Stimulated activated CD4-positive, alpha-beta T cell treated with anti-CD3 and anti-CD28 coated beads, Interleukin-4, amount 100 ng/mL, for 1 hour (primary cell): Measurements from ENCODE around the gene UBL3.

ENCODE experiments used
- DNase-seq: peaks from one replicate; pipeline ENCODE4 v3.0.0-alpha.2; 2020

The UBL3 gene

DNA sequence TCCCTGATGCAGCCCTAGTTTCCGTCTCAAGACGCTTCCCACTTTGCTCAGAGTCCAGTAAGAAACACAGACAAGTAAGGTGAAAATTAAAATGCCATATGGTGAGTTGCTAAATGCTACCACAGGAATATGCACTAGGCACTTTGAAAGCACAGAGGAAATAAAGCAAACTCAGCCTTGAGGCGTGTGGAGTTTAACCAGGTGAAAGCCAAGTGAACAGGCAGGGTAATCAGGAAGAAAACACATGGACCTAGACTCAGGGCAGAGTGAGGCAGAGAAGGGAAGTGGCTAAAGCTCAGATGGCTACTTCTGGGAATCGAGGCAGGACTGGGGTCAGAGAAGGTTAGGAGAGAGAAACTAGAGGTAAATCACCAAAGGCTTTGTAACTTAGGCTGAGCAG, 5.4 kb upstream of the UBL3 start:
- no peak for DNase-seq

DNA sequence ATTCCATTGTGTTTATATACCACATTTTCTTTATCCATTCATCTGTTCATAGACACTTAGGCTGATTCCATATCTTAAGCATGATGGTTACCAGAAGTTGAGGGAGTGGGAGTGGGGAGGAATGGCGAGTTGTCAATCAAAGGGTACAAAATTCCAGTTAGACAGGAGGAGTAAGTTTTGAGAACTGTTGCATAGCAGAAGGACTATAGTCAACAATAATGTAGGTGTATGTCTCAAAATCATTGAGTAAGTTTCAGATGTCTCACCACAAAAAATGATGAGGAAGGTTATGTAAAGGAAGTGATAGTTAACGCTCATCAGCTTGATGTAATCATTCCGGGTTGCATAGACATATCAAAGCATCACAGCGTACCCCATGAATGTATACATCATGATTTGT, 4.6 kb upstream of the UBL3 start:
- DNase-seq: no peak

DNA sequence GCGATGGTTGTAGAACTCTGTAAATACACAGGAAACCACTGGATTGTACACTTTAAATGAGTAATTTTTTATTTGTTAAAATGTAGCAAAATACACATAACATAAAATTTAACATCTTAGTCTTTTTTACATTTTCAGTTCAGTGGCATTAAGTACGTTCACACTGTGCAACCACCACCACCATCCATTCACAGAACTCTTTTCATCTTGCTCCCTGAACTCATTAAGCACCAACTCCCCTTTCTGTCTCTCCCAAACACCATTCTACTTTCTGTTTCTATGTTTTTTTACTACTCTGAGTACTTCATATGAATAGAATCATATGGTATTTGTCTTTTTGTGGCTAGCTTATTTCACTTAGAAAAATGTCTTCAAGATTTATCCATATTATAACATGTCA, 2.7 kb upstream of the UBL3 start:
- DNase-seq: no peak

DNA sequence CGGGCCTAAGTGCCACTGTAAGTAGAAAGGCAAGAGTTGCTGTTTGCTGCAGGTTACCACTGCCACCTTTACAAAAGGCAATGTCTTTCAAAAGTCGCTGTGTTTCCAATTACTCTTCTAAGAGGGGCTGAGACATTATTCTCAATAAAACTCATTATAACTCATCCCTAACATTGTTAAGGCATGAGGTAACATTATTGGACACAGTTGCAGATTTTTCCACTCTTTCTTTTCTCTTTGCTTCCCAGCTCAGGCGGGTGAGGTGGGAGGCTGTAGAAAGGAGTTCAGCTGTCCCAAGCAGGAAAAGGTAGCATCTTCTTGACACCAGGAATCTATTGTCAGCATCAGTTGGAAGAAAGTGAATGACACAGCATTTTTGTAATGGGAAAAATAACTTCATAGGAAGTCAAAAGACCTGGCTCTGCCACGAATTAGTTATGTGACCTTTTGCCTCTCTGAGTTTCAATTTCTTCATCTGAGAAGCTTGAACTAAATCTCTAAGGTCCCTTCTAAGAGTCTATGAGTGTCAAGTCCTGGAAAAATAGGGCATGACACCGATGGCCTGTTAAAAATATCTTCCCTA, 2.1 kb upstream of the UBL3 start:
- no peak for DNase-seq

DNA sequence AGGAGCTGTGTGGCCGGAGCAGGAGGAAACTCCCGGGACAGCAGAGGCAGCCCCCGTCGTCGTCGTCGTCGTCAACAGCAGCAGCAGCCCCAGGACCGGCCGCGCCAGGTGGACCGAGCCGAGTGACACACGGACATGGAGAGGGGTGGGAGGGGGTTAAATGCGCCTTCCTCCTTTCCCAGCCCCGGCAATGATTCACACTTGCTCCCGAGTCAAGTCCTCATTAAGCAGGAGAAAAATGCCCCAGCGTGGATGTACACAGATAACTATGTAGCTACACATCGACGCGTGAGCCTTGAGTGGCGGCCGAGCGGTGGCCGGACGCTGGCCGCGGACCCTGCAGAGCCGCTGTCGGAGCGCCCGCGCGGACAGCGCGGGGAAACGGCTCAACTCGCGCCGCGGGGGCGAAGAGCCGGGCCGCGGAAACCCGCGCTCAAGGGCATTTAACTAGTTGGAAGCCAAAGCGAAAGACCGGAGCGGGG, 645 bp downstream of the UBL3 start:
- peak; percentile 29 for DNase-seq

DNA sequence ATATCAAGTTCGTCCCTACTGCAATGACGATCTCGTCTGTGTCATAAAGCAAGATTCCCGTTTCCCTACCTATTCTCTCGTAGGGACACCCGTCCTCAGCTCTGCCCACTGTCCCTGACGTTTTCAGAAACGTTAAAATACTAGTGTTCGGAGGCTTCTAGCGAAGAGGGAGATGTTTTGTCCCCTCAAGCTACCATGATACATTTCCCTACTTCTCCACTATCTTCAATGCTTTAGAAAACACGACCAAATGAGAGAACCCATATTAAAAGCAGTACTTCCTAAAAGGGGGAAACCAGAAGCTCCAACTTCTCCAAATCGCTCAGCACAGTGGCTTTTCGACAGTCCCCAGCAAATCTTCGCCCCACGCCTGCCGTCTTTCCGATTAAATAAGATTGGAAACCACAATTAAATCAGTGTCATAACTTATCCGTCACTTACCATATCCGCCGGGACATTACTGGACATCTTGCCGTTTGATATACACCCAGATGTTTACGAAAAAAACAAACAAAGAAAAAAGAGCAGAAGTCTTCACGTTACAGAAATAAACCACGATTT, 1.3 kb downstream of the UBL3 start:
- no peak for DNase-seq

DNA sequence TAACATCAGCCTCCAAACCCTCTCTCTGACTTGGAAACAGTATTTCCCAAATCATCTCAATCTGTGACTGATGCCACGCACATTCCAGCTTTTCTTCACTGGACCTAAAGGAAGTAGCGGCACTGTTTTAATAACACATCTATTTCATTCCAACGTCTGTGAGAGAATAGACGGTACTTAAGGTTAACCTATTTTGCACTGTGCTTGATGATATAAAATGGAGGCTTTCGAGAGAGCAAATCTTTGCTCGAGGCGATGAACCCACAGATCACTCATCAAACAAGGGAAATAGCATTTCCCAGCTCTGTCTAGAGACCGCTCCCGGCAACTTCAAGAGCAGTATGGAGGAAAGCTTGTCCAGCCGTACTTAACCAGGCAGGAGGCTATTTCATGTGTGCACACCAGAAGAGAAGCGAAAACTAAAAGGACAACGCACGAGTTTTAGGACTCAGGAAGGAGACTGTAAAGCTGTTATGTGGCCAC, 2.9 kb downstream of the UBL3 start:
- no peak for DNase-seq

DNA sequence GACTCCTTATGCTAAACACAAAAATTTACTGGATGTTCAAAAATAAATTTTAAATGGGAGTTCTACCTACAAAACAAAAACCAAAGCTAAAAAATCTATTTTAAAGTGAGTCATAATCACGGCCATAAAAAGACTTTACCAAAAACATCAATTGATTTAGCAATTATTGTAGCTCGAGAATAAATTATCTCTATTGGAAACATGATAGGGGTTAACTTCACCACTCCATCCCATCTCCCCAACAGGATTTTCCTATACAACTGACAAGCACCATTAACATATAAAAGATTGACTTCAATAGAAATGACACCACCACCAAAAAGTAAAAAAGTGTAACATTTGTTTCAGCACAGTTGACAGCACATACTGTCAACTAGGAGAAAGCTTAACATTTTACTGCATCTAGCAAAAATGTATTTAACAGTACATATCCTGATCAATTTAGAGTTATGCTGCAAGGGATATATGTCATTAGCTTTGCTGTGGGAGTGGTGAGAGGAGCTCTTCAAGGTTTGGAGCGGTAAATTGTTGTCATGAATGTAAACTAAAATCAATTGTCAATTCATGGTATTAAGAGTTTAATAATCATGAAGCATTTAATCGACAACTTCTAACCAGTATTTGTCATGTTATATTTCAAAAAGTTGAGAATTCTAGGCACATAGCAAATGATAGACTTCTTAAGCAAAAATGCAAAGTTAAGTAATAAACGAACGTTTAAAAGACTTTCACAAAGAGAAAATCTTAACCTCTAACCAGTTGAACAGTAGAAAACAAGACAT, 3.8 kb downstream of the UBL3 start:
- DNase-seq: no peak

DNA sequence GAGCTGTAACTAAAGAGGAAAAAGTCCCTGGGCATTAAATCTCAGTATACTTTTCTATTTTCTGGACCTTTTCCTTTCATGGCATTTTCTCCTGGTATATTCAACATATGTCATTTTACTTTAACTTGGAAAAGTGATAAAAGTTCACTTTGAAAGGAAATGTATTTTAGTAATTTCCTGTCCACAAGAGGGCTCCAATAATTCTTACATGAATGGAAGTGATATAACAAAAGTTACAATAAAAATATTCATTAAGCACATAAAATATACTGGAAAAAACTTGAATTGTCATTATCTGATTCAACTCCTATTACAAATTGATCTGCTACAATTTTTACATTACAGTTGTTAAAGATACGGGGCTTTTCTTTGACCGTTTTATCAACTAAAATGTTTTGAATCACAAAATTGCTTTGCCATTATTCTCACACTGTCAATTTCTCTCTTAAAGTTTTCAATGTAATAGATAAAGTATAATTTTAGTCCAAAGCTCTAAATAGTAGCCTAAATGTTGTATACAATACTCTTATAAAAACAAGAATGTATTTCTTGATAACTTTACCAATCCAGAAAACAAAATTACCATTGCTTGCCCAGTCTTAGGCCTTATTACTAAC, 4.9 kb downstream of the UBL3 start:
- no peak for DNase-seq

DNA sequence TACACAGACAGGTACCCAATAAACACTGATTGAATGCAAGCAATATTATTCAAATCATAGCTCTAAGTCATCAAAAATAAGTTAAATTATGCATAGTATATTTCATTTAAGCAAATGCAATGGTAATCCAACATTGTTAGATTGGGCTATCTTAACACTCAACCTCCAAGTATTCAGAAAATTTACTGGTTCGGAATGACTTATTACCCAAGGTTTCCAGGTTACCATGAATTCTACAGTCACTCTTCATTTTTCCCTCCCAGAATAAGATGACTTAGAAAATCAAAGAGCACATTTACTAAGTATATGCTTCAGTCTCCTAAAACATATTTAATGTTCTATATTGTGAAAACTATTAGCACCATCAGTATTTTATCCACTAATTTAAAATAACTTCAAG, 6.0 kb downstream of the UBL3 start:
- DNase-seq: no peak

DNA sequence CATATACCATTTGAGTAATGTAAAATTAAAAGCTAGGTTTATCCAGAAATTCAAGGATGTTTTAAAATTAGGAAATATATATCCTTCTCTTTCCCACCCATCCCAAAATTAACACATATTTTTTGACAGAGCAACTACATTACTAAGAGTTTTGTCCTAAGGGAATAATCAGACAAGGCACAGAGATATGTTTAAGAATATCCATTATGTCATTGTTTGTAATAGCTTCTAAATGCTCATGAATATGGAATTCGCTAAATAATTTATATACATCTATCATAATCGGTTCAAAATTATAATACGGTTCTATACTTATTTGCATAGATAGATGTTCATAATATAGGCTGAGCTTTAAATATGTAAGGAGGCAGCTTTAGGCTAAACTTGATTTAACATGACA, 9.8 kb downstream of the UBL3 start:
- no peak for DNase-seq

DNA sequence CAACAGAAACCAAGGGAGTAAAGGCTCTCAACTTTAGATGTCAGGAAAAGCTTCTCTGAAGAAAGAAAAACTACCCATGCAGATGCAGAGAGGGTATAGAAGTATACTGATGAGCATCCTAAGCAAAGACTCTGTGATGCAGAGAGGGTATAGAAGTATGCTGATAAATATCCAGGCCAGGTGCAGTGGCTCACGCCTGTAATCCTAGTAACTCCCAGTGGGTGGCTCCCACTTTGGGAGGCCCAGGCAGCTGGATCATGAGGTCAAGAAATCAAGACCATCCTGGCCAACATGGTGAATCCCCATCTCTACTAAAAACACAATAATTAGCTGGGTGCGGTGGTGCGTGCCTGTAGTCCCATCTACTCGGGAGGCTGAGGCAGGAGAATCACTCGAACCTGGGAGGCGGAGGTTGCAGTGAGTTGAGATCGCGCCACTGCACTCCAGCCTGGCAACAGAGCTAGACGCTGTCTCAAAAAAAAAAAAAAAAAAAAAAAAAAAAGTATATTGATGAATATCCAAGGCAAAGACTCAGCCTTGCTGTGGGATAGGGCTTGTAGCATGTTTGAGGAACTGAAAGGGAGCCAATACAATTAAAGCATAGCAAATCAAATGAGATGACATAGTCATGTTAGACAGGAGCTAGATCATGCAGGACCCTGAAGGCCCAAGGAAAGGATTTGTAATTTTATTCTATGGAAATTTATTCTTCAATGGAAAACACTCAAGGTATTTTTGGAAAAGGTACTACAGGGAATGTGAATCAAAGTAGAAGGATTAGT, 14.9 kb downstream of the UBL3 start:
- DNase-seq: no peak

DNA sequence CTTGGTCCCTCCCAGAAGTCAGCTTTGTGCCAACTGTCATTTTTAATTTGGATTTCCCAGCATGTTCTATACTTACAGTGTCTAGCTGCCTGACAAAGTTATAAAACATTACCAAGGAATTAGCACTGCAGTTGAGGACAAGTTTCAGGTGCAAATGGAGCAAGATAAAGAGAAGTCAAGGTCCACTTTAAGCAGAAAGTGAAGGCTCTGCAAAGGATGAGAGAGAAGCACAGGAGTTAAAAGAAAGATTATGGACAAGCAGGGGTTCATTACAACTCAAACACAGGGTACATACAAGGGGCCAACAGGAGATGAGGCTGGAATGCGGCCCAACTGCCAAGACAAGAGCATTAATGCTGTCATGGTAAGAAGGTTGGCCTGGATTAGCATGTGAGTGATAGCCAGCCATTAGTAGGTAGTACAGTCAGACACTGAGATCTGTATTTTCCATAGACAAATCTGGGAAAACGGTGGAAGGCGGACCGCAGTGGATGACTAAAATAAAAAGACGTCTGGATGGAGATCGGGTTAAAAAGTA, 17.6 kb downstream of the UBL3 start:
- no peak for DNase-seq

DNA sequence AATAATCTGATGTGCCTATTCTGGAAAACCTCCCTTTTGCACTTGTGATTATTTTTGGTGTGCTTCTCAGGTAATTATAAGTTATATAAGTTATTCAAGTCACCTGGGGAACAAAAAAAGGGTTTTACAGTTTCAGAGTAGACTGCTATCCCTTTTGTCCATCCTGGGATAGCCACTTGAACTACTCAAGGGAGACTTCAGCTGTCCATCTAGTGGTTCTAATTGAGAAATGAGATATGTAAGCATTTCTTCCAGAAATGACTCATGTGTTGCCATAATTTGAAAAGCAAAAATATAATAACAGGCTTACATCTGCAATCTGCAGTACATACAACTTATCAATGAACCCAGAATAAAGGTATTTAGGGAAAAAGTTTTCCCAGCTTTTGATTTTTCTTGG, 20.4 kb downstream of the UBL3 start:
- DNase-seq: no peak

DNA sequence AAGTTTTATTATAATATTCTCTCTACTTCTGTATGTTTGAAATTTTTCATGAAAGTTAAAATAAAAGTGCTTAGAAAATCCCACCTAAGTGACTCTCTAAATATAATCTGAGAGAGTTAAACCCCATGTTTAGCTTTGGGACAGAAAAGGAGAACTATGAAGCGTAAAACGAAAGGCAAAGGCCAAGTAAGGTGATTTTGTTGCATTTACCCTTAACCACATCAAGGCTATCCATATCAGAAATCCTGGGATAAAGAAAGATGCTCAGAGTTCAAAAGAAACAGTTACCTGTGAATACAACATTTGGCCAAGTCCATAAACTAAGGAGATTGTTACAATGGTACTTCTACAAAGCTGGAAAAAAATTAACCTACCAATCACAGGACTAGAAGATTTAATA, 31.3 kb downstream of the UBL3 start:
- DNase-seq: no peak

DNA sequence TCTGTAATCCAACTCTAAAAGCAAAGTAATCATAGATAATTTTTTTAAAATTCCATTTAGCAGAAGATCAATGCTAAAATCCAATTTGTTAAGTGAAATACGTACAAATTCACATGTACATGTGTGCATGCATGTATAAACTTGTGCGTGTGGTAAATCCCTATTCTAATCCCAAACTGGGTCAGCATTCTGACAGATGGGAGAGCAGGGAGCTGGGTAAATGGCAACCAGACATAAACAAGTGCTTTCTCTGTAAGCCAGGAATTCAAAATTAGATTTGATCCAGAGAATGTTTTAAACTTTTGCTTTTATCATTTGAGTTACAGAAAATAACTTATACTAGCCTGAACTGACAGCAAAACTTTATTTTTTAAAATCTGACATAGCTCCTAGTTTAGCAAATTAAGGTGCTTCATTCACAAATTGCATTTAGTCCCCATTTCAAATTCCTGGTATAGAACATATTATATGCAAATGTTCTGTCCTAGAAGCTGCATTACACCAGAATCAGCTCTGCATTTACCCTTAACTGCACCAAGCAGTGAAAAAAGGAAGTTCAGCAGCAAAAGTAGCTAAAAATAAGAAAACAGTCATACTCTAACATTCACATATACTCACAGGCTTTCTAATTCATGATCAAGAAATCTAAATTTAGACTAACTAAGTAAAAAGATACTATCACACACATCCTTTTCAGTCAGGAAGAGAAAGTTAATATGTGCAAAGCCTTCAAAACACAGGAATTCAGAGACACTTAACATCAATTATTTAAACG, 32.6 kb downstream of the UBL3 start:
- DNase-seq: no peak

DNA sequence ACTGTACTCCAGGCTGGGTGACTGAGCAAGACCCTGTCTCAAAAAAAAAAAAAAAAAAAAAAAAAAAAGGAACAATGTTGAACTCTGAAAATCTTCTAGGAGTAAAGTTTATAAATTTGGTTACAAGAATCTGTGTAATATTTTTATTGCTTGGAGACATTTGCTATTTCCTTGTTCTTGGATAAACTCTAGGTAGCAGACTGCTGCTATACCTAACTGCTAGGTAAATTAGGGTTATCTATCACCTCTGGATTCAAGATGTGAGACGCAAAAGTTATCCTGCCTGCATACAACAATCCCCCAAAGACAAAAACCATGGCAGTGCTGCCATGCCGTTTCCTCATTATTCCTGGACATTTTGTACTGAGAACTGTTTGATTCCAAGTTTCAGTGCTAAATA, 33.7 kb downstream of the UBL3 start:
- DNase-seq: no peak

DNA sequence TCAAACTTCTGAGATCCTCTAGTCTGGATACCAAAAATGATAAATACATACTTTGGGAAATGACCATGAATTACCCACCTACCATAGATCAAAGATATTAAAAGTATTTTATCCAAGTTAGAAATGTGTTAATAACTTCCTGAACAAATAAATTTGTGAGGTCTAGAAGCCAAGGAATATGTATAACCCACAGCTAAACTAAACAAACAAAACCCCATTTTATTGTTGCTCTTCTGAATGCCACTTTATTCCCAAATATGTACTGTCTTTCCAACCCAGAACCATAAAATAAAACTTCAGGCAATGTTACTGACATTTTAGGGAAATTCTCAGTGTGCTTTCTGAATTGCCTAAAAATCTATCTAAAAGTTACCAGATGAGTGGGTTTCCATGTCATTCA, 35.1 kb downstream of the UBL3 start:
- DNase-seq: no peak

DNA sequence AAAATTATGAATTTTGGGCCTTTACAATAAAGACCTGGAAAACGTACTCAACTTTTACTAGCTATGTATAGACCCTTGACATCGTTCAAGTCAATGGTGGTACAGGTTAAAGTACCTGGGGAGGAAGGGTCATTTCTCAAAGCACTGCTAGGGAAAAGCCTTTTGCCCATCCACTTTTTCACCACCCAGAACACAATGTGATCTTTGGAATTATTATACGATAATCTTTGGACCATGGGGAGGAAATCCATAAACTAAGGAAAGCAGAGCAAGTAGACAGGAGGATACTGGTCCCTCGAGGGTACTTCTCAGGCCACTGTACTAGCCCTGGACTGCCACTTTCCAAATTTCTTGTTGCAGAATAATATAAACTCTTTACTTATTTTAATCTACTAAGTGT, 39.5 kb downstream of the UBL3 start:
- DNase-seq: no peak

DNA sequence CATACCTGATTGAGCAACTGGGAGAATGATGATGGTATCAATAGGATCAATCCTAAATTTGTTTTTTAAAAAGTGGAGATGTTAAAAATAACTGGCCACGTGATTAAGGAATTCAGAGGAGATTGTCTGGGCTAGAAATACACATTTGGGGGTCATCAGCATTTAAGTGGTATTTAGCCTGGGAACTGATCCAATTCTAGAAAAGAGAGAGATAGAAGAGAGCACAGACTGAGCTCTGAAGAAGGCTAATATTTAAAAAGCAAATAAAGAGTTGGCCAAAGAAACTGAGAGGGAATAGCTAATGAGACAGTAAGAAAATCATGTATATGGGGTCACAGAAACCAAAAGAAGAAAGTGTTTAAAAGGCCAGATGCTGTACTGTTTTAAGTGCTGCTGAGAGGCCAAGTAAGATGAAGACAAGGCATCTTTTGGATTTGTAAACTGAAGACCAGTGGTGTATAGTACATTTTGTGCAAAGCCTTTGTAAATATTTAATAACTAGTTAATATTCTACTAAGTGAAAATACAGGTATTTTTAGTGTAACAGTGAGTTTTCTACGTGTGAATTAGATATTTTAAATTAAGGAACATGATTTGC, 40.2 kb downstream of the UBL3 start:
- DNase-seq: no peak

DNA sequence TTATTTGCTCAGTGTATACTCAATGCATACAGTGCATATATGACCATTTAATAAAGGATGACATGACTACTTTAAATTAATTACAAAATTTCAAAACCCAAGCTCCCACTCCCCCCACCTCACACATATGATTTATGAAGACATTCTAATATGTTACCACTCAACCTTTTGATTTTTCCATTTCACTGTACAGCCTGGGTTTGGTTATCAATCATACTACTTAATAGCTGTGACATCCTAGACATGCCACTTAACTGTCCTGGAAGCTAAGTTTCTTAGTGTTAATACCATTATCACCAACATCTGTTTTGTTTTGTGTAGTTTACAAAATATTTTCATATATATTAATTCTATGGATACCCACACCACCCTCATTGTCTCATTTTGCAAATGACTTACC, 42.2 kb downstream of the UBL3 start:
- DNase-seq: no peak
